HepG2 (cell line): ENCODE results near the gene ARHGEF3. TPM values are rescaled to one million over a fixed set of nuclear protein-coding genes. Genes with fewer than 3 reads are reported as not detected.

Experiments
- CREM ChIP-seq, 2 experiments: sonication (generic) in 1 of 2; formaldehyde crosslinking in 1 of 2; IDR thresholded peaks; 2 replicates each; pipeline versions ENCODE4 v1.4.0 to v1.6.1; 2016 to 2020; ENCODE audit warnings: antibody characterized with exemption in 1 of 2, mild to moderate bottlenecking in 1 of 2, missing genetic modification reagents in 1 of 2
- GATAD2A ChIP-seq: IDR thresholded peaks from 2 replicates; pipeline ENCODE4 v1.6.1; 2016
- GFI1 ChIP-seq: sonication (generic); formaldehyde crosslinking; IDR thresholded peaks from 2 replicates; pipeline ENCODE4 v1.5.0; 2020; ENCODE audit warnings: missing genetic modification reagents, mild to moderate bottlenecking, borderline replicate concordance
- HNF4G ChIP-seq, 2 experiments: sonication (generic) in 1 of 2; formaldehyde crosslinking in 1 of 2; IDR thresholded peaks; 2 replicates each; pipeline versions ENCODE4 v1.4.0 to v1.6.1; 2011 to 2020; ENCODE audit warnings: borderline replicate concordance in 2 of 2, low read depth in 2 of 2, mild to moderate bottlenecking in 2 of 2, low read length in 1 of 2, missing genetic modification reagents in 1 of 2, moderate library complexity in 1 of 2
- NR2F2 ChIP-seq: IDR thresholded peaks from 2 replicates; pipeline ENCODE4 v1.6.1; 2012; ENCODE audit warnings: low read depth, inconsistent platforms, borderline replicate concordance
- PBX3 ChIP-seq: sonication (generic); formaldehyde crosslinking; IDR thresholded peaks from 2 replicates; pipeline ENCODE4 v1.8.1; 2023; ENCODE audit warnings: missing genetic modification reagents, inconsistent platforms, borderline replicate concordance
- ZBED4 ChIP-seq: sonication (generic); formaldehyde crosslinking; IDR thresholded peaks from 2 replicates; pipeline ENCODE4 v1.4.0; 2020; ENCODE audit warnings: missing genetic modification reagents, borderline replicate concordance
- ZNF549 ChIP-seq: sonication (generic); formaldehyde crosslinking; IDR thresholded peaks from 2 replicates; pipeline ENCODE4 v1.5.0; 2020; ENCODE audit warnings: missing genetic modification reagents
- ZNF878 ChIP-seq: sonication (generic); formaldehyde crosslinking; IDR thresholded peaks from 2 replicates; pipeline ENCODE4 v1.8.1; 2023; ENCODE audit warnings: mild to moderate bottlenecking, missing genetic modification reagents, moderate library complexity
- polyA plus RNA-seq, 8 experiments: library from polyadenylated mRNA; depleted of rRNA in 3 of 8; stranded (reverse) in 7 of 8; unstranded in 1 of 8; fragments of >200 nt; fragmentation: Illumina TruSeq in 4 of 8; extraction: Trizol in 4 of 8; gene quantifications; 2 replicates each; pipeline versions ENCODE4 v1.2.1 to v1.2.3, GENCODE V29; 2011 to 2016; ENCODE audit warnings: low read depth in 4 of 8, missing spikeins in 1 of 8, mixed read lengths in 1 of 8; ENCODE audit not compliant: insufficient read depth in 1 of 8
- total RNA-seq, 5 experiments: library from RNA; depleted of rRNA; stranded (reverse); fragments of >200 nt; fragmentation: Illumina TruSeq; extraction: Trizol; gene quantifications; 2 replicates each; pipeline ENCODE4 v1.2.3, GENCODE V29; 2016; ENCODE audit warnings: low read depth in 1 of 5
- TF ChIP-seq, protein P1 (sequence below): IDR thresholded peaks from 2 replicates; pipeline ENCODE4 v1.4.0; 2020; ENCODE audit warnings: mild to moderate bottlenecking, missing genetic modification reagents
- TF ChIP-seq, protein P2 (sequence below): IDR thresholded peaks from 2 replicates; pipeline ENCODE4 v1.6.1; 2016; ENCODE audit warnings: missing compliant biosample characterization, missing genetic modification reagents, borderline replicate concordance
- TF ChIP-seq, protein P3 (sequence below): sonication (generic); formaldehyde crosslinking; conservative IDR thresholded peaks from 2 replicates; pipeline ENCODE4 v1.4.0; 2020; ENCODE audit warnings: mild to moderate bottlenecking, missing genetic modification reagents, moderate library complexity

The ARHGEF3 gene
- total and polyA plus RNA-seq, 2 of the 13 experiments (the other 11 are each of a cell fraction or from before 2014, with no cell fraction given), result 14.8 to 23.1 TPM

DNA sequence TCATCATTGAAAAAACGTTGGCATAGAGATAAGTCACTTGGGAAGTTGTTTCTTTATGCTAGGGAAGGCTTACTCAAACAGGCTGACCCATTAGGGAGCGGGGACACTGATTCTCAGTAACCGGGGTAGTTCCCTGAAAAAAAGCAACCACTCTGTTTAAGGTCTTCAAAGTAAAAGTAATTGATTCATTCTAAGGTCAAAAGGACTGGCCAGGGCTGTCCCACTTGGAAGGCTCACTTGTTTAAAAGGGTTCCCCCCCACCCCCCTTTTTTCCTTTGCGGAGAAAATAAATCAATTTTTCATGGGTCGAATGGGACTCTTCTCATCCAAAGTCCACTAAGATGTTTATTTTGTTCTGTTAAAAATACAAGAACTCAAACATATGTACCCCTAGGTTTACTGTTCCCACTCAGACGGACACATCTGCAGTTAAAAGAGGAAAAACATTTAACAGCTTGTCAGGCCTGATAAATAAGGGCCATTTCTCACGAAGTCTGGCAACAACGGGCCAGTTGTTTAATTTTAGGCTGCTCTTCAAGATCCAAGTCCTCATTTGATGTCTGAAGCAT lies 53.0 kb downstream of the ARHGEF3 start (continued):
- TF ChIP-seq PBX3 (CRISPR knock-in tag) (no peak), ZBED4 (0 out of 2 replicates have a peak, but pooled peaks have one; percentile 31), NR2F2 (peak; percentile 62; the same call in 1 of the 2 replicates), ZNF549 (CRISPR knock-in tag) (no peak), HNF4G (IDR thresholded peaks at IDR 0.05; ENCODE audit: borderline replicate concordance, low read depth, low read length) (peak; percentile 66; the same call in 1 of the 2 replicates), HNF4G (CRISPR knock-in tag; IDR thresholded peaks at IDR 0.05; ENCODE audit: borderline replicate concordance, low read depth) (no peak), GATAD2A (CRISPR knock-in tag) (peak; percentile 78), GFI1 (peak; percentile 82), CREM (IDR thresholded peaks at IDR 0.05) (peak; percentile 60; the same call in 1 of the 2 replicates), CREM (CRISPR knock-in tag; IDR thresholded peaks at IDR 0.05) (no peak), ZNF878 (CRISPR knock-in tag) (no peak)
- TF ChIP-seq, protein P1, sequence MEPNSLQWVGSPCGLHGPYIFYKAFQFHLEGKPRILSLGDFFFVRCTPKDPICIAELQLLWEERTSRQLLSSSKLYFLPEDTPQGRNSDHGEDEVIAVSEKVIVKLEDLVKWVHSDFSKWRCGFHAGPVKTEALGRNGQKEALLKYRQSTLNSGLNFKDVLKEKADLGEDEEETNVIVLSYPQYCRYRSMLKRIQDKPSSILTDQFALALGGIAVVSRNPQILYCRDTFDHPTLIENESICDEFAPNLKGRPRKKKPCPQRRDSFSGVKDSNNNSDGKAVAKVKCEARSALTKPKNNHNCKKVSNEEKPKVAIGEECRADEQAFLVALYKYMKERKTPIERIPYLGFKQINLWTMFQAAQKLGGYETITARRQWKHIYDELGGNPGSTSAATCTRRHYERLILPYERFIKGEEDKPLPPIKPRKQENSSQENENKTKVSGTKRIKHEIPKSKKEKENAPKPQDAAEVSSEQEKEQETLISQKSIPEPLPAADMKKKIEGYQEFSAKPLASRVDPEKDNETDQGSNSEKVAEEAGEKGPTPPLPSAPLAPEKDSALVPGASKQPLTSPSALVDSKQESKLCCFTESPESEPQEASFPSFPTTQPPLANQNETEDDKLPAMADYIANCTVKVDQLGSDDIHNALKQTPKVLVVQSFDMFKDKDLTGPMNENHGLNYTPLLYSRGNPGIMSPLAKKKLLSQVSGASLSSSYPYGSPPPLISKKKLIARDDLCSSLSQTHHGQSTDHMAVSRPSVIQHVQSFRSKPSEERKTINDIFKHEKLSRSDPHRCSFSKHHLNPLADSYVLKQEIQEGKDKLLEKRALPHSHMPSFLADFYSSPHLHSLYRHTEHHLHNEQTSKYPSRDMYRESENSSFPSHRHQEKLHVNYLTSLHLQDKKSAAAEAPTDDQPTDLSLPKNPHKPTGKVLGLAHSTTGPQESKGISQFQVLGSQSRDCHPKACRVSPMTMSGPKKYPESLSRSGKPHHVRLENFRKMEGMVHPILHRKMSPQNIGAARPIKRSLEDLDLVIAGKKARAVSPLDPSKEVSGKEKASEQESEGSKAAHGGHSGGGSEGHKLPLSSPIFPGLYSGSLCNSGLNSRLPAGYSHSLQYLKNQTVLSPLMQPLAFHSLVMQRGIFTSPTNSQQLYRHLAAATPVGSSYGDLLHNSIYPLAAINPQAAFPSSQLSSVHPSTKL (CRISPR knock-in tag), result peak; percentile 53; the same call in 1 of the 2 replicates
- TF ChIP-seq, protein P2, sequence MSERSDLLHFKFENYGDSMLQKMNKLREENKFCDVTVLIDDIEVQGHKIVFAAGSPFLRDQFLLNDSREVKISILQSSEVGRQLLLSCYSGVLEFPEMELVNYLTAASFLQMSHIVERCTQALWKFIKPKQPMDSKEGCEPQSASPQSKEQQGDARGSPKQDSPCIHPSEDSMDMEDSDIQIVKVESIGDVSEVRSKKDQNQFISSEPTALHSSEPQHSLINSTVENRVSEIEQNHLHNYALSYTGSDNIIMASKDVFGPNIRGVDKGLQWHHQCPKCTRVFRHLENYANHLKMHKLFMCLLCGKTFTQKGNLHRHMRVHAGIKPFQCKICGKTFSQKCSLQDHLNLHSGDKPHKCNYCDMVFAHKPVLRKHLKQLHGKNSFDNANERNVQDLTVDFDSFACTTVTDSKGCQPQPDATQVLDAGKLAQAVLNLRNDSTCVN (CRISPR knock-in tag), result no peak
- TF ChIP-seq, protein P3, sequence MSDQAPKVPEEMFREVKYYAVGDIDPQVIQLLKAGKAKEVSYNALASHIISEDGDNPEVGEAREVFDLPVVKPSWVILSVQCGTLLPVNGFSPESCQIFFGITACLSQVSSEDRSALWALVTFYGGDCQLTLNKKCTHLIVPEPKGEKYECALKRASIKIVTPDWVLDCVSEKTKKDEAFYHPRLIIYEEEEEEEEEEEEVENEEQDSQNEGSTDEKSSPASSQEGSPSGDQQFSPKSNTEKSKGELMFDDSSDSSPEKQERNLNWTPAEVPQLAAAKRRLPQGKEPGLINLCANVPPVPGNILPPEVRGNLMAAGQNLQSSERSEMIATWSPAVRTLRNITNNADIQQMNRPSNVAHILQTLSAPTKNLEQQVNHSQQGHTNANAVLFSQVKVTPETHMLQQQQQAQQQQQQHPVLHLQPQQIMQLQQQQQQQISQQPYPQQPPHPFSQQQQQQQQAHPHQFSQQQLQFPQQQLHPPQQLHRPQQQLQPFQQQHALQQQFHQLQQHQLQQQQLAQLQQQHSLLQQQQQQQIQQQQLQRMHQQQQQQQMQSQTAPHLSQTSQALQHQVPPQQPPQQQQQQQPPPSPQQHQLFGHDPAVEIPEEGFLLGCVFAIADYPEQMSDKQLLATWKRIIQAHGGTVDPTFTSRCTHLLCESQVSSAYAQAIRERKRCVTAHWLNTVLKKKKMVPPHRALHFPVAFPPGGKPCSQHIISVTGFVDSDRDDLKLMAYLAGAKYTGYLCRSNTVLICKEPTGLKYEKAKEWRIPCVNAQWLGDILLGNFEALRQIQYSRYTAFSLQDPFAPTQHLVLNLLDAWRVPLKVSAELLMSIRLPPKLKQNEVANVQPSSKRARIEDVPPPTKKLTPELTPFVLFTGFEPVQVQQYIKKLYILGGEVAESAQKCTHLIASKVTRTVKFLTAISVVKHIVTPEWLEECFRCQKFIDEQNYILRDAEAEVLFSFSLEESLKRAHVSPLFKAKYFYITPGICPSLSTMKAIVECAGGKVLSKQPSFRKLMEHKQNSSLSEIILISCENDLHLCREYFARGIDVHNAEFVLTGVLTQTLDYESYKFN (CRISPR knock-in tag), result peak; percentile 82
